RWPE1 (cell line): Measurements from ENCODE around the gene TBX18.

Experiments
- CTCF ChIA-PET: fragments of 350-600 bp; sonication (Branson Sonifier 250); formaldehyde crosslinking; extraction: SDS; loops from one replicate; lab custom pipeline; 2021; lab: Yijun Ruan, JAX
- POLR2A ChIA-PET: fragments of 400-600 bp; formaldehyde crosslinking; extraction: SDS; loops from one replicate; lab custom pipeline; 2020; ENCODE audit warnings: antibody characterized with exemption; ENCODE audit not compliant: low non-redundant PET; lab: Yijun Ruan, JAX
- DNase-seq: peaks from one replicate; pipeline ENCODE4 v3.0.0; 2012; ENCODE audit warnings: low spot score
- H3K27ac ChIP-seq: fragments of 450-650 bp; 2 replicates; pipeline ENCODE4 v1.5.1; 2017
- TF ChIP-seq, protein P1 (sequence below): fragments of 450-650 bp; conservative IDR thresholded peaks from 2 replicates; pipeline ENCODE4 v1.5.1; 2017; ENCODE audit warnings: low read depth, mild to moderate bottlenecking

Gene TBX18

GRCh38 chr6:84766799-84767525 lies 2.6 kb upstream of the TBX18 start:
- ChIA-PET POLR2A (no interaction called here), CTCF (interaction anchor here (0.5 to 0.6 kb wide), 2 partner anchors 14 to 217 kb away, joined by 3 read pairs; no protein-coding TSS in a partner anchor)
- no peak for DNase-seq

DNA sequence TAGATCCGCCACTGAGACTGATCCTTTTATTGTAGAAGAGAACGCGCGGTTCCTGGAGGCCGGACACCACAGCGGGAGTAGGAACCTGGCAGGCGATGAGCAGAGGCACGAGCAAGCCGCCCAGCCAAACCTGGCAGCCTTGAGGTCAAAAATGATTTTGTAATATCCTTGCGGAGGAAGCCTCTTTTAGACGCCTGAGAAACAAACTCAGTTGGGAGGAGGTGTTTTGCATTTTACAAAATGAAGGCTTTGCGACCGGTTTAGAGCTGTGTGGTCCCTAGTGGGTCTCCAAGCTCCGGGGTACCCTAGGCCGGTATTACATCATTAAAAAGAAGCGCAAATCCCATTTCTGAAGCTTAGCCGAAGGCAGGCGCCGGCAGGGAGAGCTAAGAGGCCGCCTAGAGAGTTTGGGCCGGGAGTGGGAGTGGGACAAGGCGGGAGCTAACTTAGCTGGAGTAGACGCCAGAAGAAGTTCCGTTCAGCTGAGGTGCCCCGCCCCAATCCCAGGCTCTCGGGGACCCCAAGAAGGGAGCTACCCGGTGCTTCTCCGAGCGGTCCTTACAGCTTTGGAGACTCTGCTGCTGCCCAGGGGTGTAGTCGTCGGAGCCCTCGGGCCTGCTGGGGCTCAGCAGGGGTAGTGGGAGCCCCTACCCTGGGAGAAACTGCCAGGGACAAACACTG lies 1.9 kb upstream of the TBX18 start:
- ChIA-PET POLR2A (no interaction called here), CTCF (interaction anchor here (0.5 to 0.6 kb wide), 3 partner anchors 13 to 217 kb away, joined by 3 read pairs; no protein-coding TSS in a partner anchor)
- DNase-seq, result no peak
- TF ChIP-seq, protein P1, sequence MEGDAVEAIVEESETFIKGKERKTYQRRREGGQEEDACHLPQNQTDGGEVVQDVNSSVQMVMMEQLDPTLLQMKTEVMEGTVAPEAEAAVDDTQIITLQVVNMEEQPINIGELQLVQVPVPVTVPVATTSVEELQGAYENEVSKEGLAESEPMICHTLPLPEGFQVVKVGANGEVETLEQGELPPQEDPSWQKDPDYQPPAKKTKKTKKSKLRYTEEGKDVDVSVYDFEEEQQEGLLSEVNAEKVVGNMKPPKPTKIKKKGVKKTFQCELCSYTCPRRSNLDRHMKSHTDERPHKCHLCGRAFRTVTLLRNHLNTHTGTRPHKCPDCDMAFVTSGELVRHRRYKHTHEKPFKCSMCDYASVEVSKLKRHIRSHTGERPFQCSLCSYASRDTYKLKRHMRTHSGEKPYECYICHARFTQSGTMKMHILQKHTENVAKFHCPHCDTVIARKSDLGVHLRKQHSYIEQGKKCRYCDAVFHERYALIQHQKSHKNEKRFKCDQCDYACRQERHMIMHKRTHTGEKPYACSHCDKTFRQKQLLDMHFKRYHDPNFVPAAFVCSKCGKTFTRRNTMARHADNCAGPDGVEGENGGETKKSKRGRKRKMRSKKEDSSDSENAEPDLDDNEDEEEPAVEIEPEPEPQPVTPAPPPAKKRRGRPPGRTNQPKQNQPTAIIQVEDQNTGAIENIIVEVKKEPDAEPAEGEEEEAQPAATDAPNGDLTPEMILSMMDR, result no peak
- H3K27ac ChIP-seq, result no peak overlapping the region

More at GRCh38 chr6:84766799-84767525, 2.6 kb upstream of the TBX18 start:
- no peak overlapping the region for H3K27ac ChIP-seq
- TF ChIP-seq, protein P1, result no peak

- ChIA-PET POLR2A (no interaction called here), CTCF (no interaction called here)
- H3K27ac ChIP-seq, result peak overlapping the region; percentile 95
- DNase-seq, result peak; percentile 12
- TF ChIP-seq, protein P1, result no peak
Observed at GRCh38 chr6:84763886-84764331, 489 bp downstream of the TBX18 start.

DNA sequence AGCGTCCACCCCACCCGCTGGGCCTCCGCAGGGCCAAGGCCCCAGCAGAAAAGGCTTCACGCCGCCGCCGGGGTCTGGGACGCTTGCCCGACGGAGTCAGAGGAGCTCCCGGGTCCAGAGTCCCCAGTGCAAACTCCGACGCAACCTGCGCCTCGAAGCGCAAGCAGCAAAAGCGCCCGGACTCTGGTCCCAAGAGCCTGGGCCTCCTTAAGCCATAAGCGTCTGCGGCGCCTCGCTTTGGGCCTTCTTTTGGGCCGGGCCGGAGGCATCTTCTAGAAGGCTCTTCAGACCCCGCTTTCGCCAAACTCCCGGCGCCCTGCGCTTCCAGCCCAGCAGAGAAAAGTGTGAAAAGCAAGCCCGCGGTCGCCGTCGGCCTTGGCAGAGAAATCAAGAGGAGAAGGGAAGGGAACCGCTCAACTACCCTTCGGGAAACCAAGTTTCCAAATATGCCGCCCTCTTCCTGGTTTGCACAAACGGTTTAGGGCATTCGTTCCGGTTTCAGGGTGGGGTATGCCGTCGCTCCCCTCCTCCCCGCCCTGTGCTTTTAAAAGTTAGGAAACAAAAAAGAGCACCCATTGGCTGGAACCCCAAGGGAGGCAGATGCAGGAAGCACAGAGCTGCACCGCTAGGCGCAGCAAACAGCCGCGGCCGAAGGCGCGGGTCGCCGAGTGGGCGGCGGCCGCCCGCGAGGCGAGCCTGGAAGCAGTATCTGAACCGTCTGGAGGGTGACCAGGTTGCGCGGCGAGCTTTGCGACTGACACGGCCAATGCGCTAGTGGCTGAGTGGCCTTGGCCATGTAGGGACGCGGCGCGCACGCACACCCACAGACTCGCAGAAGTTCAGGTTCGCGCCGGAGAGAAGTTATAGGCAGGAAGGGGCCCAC lies 1.2 kb downstream of the TBX18 start:
- peak; percentile 85 for DNase-seq
- ChIA-PET CTCF (interaction anchor here (0.6 to 1.9 kb wide), 8 partner anchors 12 to 341 kb away, joined by 3 to 11 read pairs (median 4); no protein-coding TSS in a partner anchor), POLR2A (no interaction called here)
- TF ChIP-seq, protein P1, result peak; percentile 11; the same call in 1 of the 2 replicates
- H3K27ac ChIP-seq, result peak overlapping the region; percentile 95

DNA sequence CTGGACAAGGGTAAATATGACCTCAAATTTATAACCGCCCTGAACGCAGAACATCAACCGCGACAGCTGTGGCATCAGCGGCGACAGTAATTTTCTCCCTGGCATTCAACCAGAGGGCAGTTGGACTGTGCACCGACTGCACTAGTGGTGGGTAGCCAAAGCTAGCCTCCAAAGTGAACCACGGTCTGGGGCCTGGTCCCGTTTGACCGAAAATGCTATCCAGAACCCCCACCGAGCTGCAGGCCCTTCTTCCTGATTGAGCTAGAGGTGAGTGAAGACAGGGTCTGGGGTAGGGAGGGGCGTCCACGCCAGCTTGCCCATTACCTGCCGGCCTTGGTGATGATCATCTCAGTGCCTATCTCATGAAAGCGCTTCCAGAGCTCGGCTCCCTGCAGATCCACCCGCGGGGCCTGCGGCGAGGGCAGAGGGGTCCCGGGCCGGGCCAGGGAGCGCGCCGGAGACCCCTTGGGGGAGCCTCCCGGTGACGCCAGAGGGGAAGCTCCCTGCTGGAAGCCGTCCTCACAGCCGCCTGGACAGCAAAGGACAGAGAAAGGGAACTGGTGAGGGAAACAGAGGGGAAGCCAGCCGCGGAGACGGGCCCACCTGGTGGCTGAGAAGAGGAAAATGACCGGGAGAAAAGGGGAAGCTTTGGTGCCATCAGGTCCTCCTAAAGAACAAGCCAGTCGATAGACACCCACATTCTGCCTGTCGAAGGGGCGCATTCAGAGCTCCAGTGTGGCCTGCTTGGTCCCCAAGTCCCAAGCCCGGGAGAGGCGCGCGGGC lies 2.0 kb downstream of the TBX18 start:
- TF ChIP-seq, protein P1, result 0 out of 2 replicates have a peak, but pooled peaks have one; percentile 15
- H3K27ac ChIP-seq, result peak overlapping the region; percentile 95
- ChIA-PET POLR2A (no interaction called here), CTCF (interaction anchor here (0.6 to 1.9 kb wide), 9 partner anchors 13 to 340 kb away, joined by 3 to 11 read pairs (median 4); no protein-coding TSS in a partner anchor)
- DNase-seq, result peak; percentile 50
